NCI-H187 treated with DMSO at 0.1 percent for 48 hours (cell line): ENCODE results near the gene PPP2R5A.
"Not testable (repeated sequence)": the region's sequence is repeated elsewhere in the genome, so short reads cannot be mapped to it uniquely, and the experiment has no call there.

Source experiments
- DNase-seq: peaks from one replicate; lab custom pipeline; 2025; lab: John Stamatoyannopoulos, UW

Gene PPP2R5A

GRCh38 chr1:212267460-212267859 lies 17.8 kb upstream of the PPP2R5A start:
- DNase-seq: no peak

- DNase-seq: no peak
Observed at GRCh38 chr1:212269306-212269705, 15.9 kb upstream of the PPP2R5A start.

- DNase-seq: no peak
Observed at GRCh38 chr1:212270564-212270963, 14.6 kb upstream of the PPP2R5A start.

GRCh38 chr1:212271234-212271633 lies 14.0 kb upstream of the PPP2R5A start:
- DNase-seq: no peak

- DNase-seq: no peak
Observed at GRCh38 chr1:212271823-212272485, 13.3 kb upstream of the PPP2R5A start.

- no peak for DNase-seq
Observed at GRCh38 chr1:212281590-212281989, 3.6 kb upstream of the PPP2R5A start.

GRCh38 chr1:212283741-212284140 lies 1.5 kb upstream of the PPP2R5A start:
- DNase-seq: no peak

- no peak for DNase-seq
Observed at GRCh38 chr1:212284332-212284743, 872 bp upstream of the PPP2R5A start.

- no peak for DNase-seq
Observed at GRCh38 chr1:212285685-212286555, 710 bp downstream of the PPP2R5A start.

- DNase-seq: no peak
Observed at GRCh38 chr1:212286556-212287131, 1.4 kb downstream of the PPP2R5A start.

- DNase-seq: no peak
Observed at GRCh38 chr1:212287261-212287895, 2.2 kb downstream of the PPP2R5A start.

- not testable (repeated sequence) for DNase-seq
Observed at GRCh38 chr1:212287995-212288394, 2.8 kb downstream of the PPP2R5A start.

- no peak for DNase-seq
Observed at GRCh38 chr1:212288615-212289014, 3.4 kb downstream of the PPP2R5A start.

- DNase-seq: no peak
Observed at GRCh38 chr1:212289262-212290077, 4.3 kb downstream of the PPP2R5A start.

GRCh38 chr1:212290608-212291007 lies 5.4 kb downstream of the PPP2R5A start:
- no peak for DNase-seq

- DNase-seq: no peak
Observed at GRCh38 chr1:212291505-212292134, 6.4 kb downstream of the PPP2R5A start.

GRCh38 chr1:212292250-212293105 lies 7.3 kb downstream of the PPP2R5A start:
- DNase-seq: no peak

- DNase-seq: no peak
Observed at GRCh38 chr1:212293579-212293978, 8.4 kb downstream of the PPP2R5A start.

- no peak for DNase-seq
Observed at GRCh38 chr1:212294983-212295382, 9.8 kb downstream of the PPP2R5A start.

- no peak for DNase-seq
Observed at GRCh38 chr1:212295579-212295978, 10.4 kb downstream of the PPP2R5A start.
